Liver (tissue), 9 donors: Measurements from ENCODE around the gene GPM6B. TPM values are rescaled to one million over a fixed set of nuclear protein-coding genes. Genes with fewer than 3 reads are reported as not detected.

ENCODE experiments used
- DNase-seq: peaks from one replicate; pipeline ENCODE4 v3.0.0-alpha.2; 2017; ENCODE audit warnings: low spot score
- H3K27ac ChIP-seq, 2 donors: one replicate each; pipeline ENCODE4 v1.7.0; 2013; ENCODE audit warnings: inconsistent platforms in 2 of 2, low read length in 2 of 2, control low read depth in 1 of 2, low read depth in 1 of 2, mild to moderate bottlenecking in 1 of 2
- H3K27me3 ChIP-seq, 4 donors: one replicate each; pipeline versions ENCODE4 v1.6.1 to v1.7.0; 2013; ENCODE audit warnings: low read length in 3 of 4, inconsistent platforms in 1 of 4, mild to moderate bottlenecking in 1 of 4, moderate library complexity in 1 of 4; ENCODE audit not compliant: control insufficient read depth in 4 of 4, insufficient read depth in 4 of 4
- H3K36me3 ChIP-seq, 4 donors: one replicate each; pipeline versions ENCODE4 v1.6.1 to v1.7.0; 2013; ENCODE audit warnings: low read length in 3 of 4, mild to moderate bottlenecking in 3 of 4, low read depth in 1 of 4, moderate library complexity in 1 of 4; ENCODE audit not compliant: control insufficient read depth in 4 of 4, insufficient read depth in 3 of 4
- H3K4me1 ChIP-seq, 4 donors: one replicate each; pipeline versions ENCODE4 v1.6.1 to v1.7.0; 2013; ENCODE audit warnings: low read length in 3 of 4, mild to moderate bottlenecking in 3 of 4, moderate library complexity in 1 of 4; ENCODE audit not compliant: control insufficient read depth in 4 of 4, insufficient read depth in 4 of 4
- H3K4me3 ChIP-seq, 3 donors: one replicate each; pipeline versions ENCODE4 v1.6.1 to v1.7.0; 2013; ENCODE audit warnings: low read length in 3 of 3, control low read depth in 1 of 3, low read depth in 1 of 3, mild to moderate bottlenecking in 1 of 3
- H3K9ac ChIP-seq, 2 donors: one replicate each; pipeline ENCODE4 v1.7.0; 2013; ENCODE audit warnings: low read length in 2 of 2, mild to moderate bottlenecking in 2 of 2, moderate library complexity in 2 of 2, control low read depth in 1 of 2, low read depth in 1 of 2
- H3K9me3 ChIP-seq, 4 donors: one replicate each; pipeline versions ENCODE4 v1.6.1 to v1.7.0; 2013; ENCODE audit warnings: low read length in 3 of 4; ENCODE audit not compliant: control insufficient read depth in 4 of 4
- EGR1 ChIP-seq, 2 donors: IDR thresholded peaks; 2 replicates each; pipeline ENCODE4 v1.6.1; 2016 to 2018; ENCODE audit warnings: antibody characterized with exemption in 2 of 2, low read depth in 2 of 2
- FOXA1 ChIP-seq: IDR thresholded peaks from 2 replicates; pipeline ENCODE4 v1.6.1; 2016; ENCODE audit warnings: antibody characterized with exemption
- FOXA2 ChIP-seq: IDR thresholded peaks from 2 replicates; pipeline ENCODE4 v1.6.1; 2016; ENCODE audit warnings: antibody characterized with exemption
- GABPA ChIP-seq, 2 donors: IDR thresholded peaks in 1 of 2; conservative IDR thresholded peaks in 1 of 2; 2 replicates each; pipeline ENCODE4 v1.6.1; 2016; ENCODE audit warnings: antibody characterized with exemption in 2 of 2, mild to moderate bottlenecking in 1 of 2, moderate library complexity in 1 of 2
- HNF4A ChIP-seq, 2 donors: conservative IDR thresholded peaks; 2 replicates each; pipeline ENCODE4 v1.6.1; 2016; ENCODE audit warnings: antibody characterized with exemption in 2 of 2, mild to moderate bottlenecking in 2 of 2
- HNF4G ChIP-seq: IDR thresholded peaks from 2 replicates; pipeline ENCODE4 v1.6.1; 2016; ENCODE audit warnings: antibody characterized with exemption
- JUND ChIP-seq, 2 donors: IDR thresholded peaks; 2 replicates each; pipeline ENCODE4 v1.6.1; 2016; ENCODE audit warnings: antibody characterized with exemption in 2 of 2
- NR2F2 ChIP-seq: IDR thresholded peaks from 2 replicates; pipeline ENCODE4 v1.6.1; 2016; ENCODE audit warnings: antibody characterized with exemption
- RAD21 ChIP-seq, 2 donors: IDR thresholded peaks; 2 replicates each; pipeline ENCODE4 v1.6.1; 2016; ENCODE audit warnings: antibody characterized with exemption in 2 of 2, mild to moderate bottlenecking in 2 of 2
- RXRA ChIP-seq, 2 donors: IDR thresholded peaks; 2 replicates each; pipeline ENCODE4 v1.6.1; 2017 to 2018; ENCODE audit warnings: antibody characterized with exemption in 2 of 2, mild to moderate bottlenecking in 1 of 2
- SP1 ChIP-seq: IDR thresholded peaks from 2 replicates; pipeline ENCODE4 v1.6.1; 2018; ENCODE audit warnings: antibody characterized with exemption, mild to moderate bottlenecking
- TAF1 ChIP-seq: conservative IDR thresholded peaks from 2 replicates; pipeline ENCODE4 v1.6.1; 2016; ENCODE audit warnings: antibody characterized with exemption, mild to moderate bottlenecking
- YY1 ChIP-seq: IDR thresholded peaks from 2 replicates; pipeline ENCODE4 v1.6.1; 2016; ENCODE audit warnings: antibody characterized with exemption, mild to moderate bottlenecking
- WGBS: extraction: QIAGEN DNeasy Blood & Tissue Kit; methylation state at CpG from one replicate; pipeline ENCODE4 v1.1.7; 2013; 5-methylcytosine and 5-hydroxymethylcytosine counted together
- polyA plus RNA-seq, 2 donors: library from polyadenylated mRNA; stranded (reverse) in 1 of 2; unstranded in 1 of 2; fragments of 200-250 nt in 1 of 2; fragments of >200 nt in 1 of 2; fragmentation: Nextera tagmentation in 1 of 2; extraction: Ambion mirVana in 1 of 2; gene quantifications; one replicate each; pipeline versions ENCODE4 v1.2.1 to v1.2.3, GENCODE V29; 2013 to 2015
- total RNA-seq, 2 donors: library from RNA; depleted of rRNA; stranded (reverse); fragments of >200 nt; gene quantifications; one replicate each; pipeline ENCODE4 v1.2.3, GENCODE V29; 2014
- TF ChIP-seq, protein P1 (sequence below): IDR thresholded peaks from 2 replicates; pipeline ENCODE4 v1.6.1; 2016; ENCODE audit warnings: antibody characterized with exemption, mild to moderate bottlenecking
- TF ChIP-seq, protein P2 (sequence below): fragments of 150-350 bp; IDR thresholded peaks from 2 replicates; pipeline ENCODE4 v1.5.1; 2017; ENCODE audit warnings: improper control_type of control experiment, low read depth, low read length; ENCODE audit not compliant: missing input control
- TF ChIP-seq, protein P3 (sequence below): IDR thresholded peaks from 2 replicates; pipeline ENCODE4 v1.6.1; 2016; ENCODE audit warnings: antibody characterized with exemption
- TF ChIP-seq, protein P4 (sequence below): IDR thresholded peaks from 2 replicates; pipeline ENCODE4 v1.6.1; 2016; ENCODE audit warnings: antibody characterized with exemption
- TF ChIP-seq, protein P5 (sequence below): IDR thresholded peaks from 2 replicates; pipeline ENCODE4 v1.6.1; 2016; ENCODE audit warnings: antibody characterized with exemption
- donor health status: healthy.
- donor health status: healthy.
- donor health status: healthy.
- donor health status: healthy.
- donor health status: healthy.

GPM6B gene
- total and polyA plus RNA-seq, 4 donors = 0.42 to 2.3 (median 0.72) TPM

DNA sequence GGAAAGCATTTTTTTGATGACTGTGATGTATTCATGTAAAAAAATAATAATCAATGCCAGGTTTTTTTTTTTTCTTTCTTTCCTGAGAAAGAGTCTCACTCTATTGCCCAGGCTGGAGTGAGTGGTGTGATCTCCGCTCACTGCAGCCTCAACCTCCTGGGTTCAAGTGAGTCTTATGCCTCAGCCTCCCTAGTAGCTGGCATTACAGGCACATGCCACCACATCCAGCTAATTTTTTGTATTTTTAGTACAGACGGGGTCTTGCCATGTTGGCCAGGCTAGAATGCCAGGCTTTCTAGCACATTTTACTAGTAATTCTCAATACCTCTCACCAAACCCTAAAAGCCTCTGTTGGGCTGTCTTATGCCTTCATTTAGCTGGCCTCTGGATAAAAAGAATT lies 25.7 kb downstream of the GPM6B start (continued):
- TF ChIP-seq, protein P1, sequence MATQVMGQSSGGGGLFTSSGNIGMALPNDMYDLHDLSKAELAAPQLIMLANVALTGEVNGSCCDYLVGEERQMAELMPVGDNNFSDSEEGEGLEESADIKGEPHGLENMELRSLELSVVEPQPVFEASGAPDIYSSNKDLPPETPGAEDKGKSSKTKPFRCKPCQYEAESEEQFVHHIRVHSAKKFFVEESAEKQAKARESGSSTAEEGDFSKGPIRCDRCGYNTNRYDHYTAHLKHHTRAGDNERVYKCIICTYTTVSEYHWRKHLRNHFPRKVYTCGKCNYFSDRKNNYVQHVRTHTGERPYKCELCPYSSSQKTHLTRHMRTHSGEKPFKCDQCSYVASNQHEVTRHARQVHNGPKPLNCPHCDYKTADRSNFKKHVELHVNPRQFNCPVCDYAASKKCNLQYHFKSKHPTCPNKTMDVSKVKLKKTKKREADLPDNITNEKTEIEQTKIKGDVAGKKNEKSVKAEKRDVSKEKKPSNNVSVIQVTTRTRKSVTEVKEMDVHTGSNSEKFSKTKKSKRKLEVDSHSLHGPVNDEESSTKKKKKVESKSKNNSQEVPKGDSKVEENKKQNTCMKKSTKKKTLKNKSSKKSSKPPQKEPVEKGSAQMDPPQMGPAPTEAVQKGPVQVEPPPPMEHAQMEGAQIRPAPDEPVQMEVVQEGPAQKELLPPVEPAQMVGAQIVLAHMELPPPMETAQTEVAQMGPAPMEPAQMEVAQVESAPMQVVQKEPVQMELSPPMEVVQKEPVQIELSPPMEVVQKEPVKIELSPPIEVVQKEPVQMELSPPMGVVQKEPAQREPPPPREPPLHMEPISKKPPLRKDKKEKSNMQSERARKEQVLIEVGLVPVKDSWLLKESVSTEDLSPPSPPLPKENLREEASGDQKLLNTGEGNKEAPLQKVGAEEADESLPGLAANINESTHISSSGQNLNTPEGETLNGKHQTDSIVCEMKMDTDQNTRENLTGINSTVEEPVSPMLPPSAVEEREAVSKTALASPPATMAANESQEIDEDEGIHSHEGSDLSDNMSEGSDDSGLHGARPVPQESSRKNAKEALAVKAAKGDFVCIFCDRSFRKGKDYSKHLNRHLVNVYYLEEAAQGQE = no peak
- TF ChIP-seq SP1 (no peak), RAD21 (IDR thresholded peaks at IDR 0.05) (no peak), EGR1 (IDR thresholded peaks at IDR 0.05; ENCODE audit: low read depth in 2 of 2) (no peak), YY1 (no peak), HNF4A (conservative IDR thresholded peaks at IDR 0.05) (no peak), GABPA (IDR thresholded peaks at IDR 0.05 in 1 of 2, conservative IDR thresholded peaks at IDR 0.05 in 1 of 2) (no peak)
- TF ChIP-seq, protein P2, sequence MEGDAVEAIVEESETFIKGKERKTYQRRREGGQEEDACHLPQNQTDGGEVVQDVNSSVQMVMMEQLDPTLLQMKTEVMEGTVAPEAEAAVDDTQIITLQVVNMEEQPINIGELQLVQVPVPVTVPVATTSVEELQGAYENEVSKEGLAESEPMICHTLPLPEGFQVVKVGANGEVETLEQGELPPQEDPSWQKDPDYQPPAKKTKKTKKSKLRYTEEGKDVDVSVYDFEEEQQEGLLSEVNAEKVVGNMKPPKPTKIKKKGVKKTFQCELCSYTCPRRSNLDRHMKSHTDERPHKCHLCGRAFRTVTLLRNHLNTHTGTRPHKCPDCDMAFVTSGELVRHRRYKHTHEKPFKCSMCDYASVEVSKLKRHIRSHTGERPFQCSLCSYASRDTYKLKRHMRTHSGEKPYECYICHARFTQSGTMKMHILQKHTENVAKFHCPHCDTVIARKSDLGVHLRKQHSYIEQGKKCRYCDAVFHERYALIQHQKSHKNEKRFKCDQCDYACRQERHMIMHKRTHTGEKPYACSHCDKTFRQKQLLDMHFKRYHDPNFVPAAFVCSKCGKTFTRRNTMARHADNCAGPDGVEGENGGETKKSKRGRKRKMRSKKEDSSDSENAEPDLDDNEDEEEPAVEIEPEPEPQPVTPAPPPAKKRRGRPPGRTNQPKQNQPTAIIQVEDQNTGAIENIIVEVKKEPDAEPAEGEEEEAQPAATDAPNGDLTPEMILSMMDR = no peak

DNA sequence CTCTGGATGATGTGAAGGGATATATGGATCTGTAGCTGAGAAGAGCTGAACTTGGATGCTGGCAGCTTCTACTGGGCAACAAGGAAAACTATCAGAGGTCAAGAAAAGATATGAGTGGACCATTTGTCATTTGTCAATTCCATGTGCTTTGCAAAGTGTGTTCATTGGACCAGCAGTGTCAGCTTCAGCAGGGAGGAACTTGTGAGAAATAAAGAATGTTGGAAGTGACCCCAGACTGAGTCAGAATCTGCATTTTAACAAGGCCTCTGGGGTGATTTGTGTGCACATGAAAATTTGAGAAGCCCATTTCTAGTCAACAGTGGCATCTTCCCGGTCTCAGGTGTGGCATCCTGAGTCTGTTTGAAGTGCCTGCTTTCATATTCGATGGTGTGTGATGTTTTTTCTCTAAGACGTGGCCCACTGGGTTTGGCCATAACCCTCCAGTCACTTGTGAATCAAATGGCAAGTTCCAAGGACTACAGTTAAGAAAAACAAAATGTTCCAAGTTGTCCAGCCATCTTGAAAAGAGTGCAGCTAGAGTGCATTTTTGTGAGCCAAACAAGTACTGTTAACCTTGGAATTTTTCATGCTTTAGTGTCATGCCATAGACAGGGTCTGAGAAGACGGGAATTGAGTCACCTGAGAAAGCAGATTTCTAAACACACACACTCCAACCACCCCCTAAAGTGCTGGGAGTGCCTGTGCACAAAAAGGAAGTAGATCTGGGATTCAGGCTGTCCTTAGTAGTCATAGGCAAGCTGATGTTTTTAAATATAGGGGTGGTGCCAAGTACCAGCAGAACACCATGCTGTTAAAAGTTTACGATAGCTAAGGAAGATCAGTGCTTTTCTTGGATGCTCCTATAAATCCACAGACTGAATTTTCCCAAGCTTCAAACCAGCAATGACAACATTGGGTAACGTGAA lies 26.4 kb downstream of the GPM6B start:
- TF ChIP-seq EGR1 (IDR thresholded peaks at IDR 0.05; ENCODE audit: low read depth in 2 of 2) (no peak), RAD21 (IDR thresholded peaks at IDR 0.05) (no peak), FOXA2 (no peak)
- DNase-seq = no peak
- H3K4me3 ChIP-seq = no peak overlapping the region
- H3K9me3 ChIP-seq = no peaks in the 10 kb centered on the region
- WGBS = 79% methylated on average over 6 of the region's 6 CpGs
- no peak overlapping the region for H3K27ac ChIP-seq
- H3K36me3 ChIP-seq = no peaks in the 10 kb centered on the region
- H3K4me1 ChIP-seq = no peaks in the 10 kb centered on the region
- peaks cover 0 to 3% (median 0%) of the 10 kb centered on the region in 4 donors for H3K27me3 ChIP-seq
- no peak overlapping the region for H3K9ac ChIP-seq

DNA sequence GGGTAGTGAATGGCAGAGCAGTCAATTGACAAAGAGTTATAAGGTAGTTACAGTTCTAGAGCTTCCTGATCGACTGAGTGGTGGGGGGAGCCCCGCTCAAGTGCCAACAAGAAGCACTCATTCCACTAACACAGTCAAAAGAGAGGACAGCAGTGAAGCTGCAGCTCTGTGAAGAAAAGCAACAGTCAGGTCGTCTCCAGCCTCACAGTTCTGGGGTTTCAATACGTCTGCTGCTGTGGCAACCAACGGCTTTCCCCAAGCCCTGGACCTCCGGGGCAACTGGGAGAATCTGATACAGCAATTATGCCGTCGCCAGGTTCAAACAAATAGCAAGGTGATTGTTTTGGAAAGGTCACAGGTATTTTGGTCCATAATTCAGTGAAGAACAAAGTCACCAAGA lies 30.8 kb downstream of the GPM6B start:
- Histone ChIP-seq H3K4me1 (no peaks in the 10 kb centered on the region), H3K36me3 (no peaks in the 10 kb centered on the region), H3K9me3 (peaks cover 0 to 2% (median 0%) of the 10 kb centered on the region in 4 donors), H3K4me3 (no peak overlapping the region), H3K27me3 (no peaks in the 10 kb centered on the region), H3K9ac (no peak overlapping the region), H3K27ac (no peak overlapping the region)
- 63% methylated on average over 8 of the region's 8 CpGs for WGBS
- DNase-seq = no peak
- no peak for TF ChIP-seq GABPA (IDR thresholded peaks at IDR 0.05 in 1 of 2, conservative IDR thresholded peaks at IDR 0.05 in 1 of 2)
- TF ChIP-seq RXRA (IDR thresholded peaks at IDR 0.05) = no peak
- TF ChIP-seq YY1 = no peak
- TF ChIP-seq FOXA1 = no peak
- TF ChIP-seq FOXA2 = no peak
- TF ChIP-seq RAD21 (IDR thresholded peaks at IDR 0.05) = no peak
- no peak for TF ChIP-seq SP1
- no peak for TF ChIP-seq JUND (IDR thresholded peaks at IDR 0.05)
- TF ChIP-seq HNF4A (conservative IDR thresholded peaks at IDR 0.05) = no peak
- TF ChIP-seq, protein P3, sequence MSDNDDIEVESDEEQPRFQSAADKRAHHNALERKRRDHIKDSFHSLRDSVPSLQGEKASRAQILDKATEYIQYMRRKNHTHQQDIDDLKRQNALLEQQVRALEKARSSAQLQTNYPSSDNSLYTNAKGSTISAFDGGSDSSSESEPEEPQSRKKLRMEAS = no peak
- TF ChIP-seq NR2F2 = no peak
- TF ChIP-seq, protein P4, sequence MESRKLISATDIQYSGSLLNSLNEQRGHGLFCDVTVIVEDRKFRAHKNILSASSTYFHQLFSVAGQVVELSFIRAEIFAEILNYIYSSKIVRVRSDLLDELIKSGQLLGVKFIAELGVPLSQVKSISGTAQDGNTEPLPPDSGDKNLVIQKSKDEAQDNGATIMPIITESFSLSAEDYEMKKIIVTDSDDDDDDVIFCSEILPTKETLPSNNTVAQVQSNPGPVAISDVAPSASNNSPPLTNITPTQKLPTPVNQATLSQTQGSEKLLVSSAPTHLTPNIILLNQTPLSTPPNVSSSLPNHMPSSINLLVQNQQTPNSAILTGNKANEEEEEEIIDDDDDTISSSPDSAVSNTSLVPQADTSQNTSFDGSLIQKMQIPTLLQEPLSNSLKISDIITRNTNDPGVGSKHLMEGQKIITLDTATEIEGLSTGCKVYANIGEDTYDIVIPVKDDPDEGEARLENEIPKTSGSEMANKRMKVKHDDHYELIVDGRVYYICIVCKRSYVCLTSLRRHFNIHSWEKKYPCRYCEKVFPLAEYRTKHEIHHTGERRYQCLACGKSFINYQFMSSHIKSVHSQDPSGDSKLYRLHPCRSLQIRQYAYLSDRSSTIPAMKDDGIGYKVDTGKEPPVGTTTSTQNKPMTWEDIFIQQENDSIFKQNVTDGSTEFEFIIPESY = no peak
- TF ChIP-seq, protein P5, sequence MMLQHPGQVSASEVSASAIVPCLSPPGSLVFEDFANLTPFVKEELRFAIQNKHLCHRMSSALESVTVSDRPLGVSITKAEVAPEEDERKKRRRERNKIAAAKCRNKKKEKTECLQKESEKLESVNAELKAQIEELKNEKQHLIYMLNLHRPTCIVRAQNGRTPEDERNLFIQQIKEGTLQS = no peak
- TF ChIP-seq, protein P2 = no peak
- no peak for TF ChIP-seq HNF4G
- TF ChIP-seq EGR1 (IDR thresholded peaks at IDR 0.05; ENCODE audit: low read depth in 2 of 2) = no peak
- no peak for TF ChIP-seq TAF1
